22Rv1 (cell line): ENCODE data around the gene CITED1.

Source experiments
- CTCF ChIP-seq: fragments of 450-650 bp; IDR thresholded peaks from 2 replicates; pipeline ENCODE4 v1.5.1; 2017; ENCODE audit warnings: mild to moderate bottlenecking
- ZFX ChIP-seq: fragments of 450-650 bp; IDR thresholded peaks from 2 replicates; pipeline ENCODE4 v1.6.1; 2017; ENCODE audit warnings: antibody characterized with exemption, borderline replicate concordance

GRCh38 chrX:72351606-72352334, 46.1 kb upstream of the CITED1 start:
- TF ChIP-seq CTCF (no peak), ZFX (no peak)
